Stomach (tissue), 4 donors: Measurements from ENCODE around the gene FAM72B.
"Not testable (repeated sequence)": the region's sequence is repeated elsewhere in the genome, so short reads cannot be mapped to it uniquely, and the experiment has no call there.

Experiments
- EP300 ChIP-seq: sonication (generic); formaldehyde crosslinking; IDR thresholded peaks from one replicate; pipeline ENCODE4 v1.6.1; 2017; ENCODE audit warnings: antibody characterized with exemption
- POLR2A ChIP-seq, 4 donors: fragments of 450-650 bp; IDR thresholded peaks; one replicate each; pipeline ENCODE4 v1.6.1; 2016; ENCODE audit warnings: antibody characterized with exemption in 4 of 4, control low read depth in 2 of 4, mild to moderate bottlenecking in 1 of 4, moderate library complexity in 1 of 4
- POLR2AphosphoS5 ChIP-seq, 3 donors: sonication (generic); formaldehyde crosslinking; IDR thresholded peaks; one replicate each; pipeline ENCODE4 v1.6.1; 2016; ENCODE audit warnings: antibody characterized with exemption in 3 of 3
- TF ChIP-seq, protein P1 (sequence below), 7 experiments: fragments of 450-650 bp in 4 of 7; fragments of 200-600 bp in 3 of 7; sonication (generic) in 3 of 7; IDR thresholded peaks; one replicate each; pipeline ENCODE4 v1.5.1; 2016 to 2019; ENCODE audit warnings: antibody characterized with exemption in 7 of 7, control low read depth in 2 of 7, mild to moderate bottlenecking in 1 of 7

DNA sequence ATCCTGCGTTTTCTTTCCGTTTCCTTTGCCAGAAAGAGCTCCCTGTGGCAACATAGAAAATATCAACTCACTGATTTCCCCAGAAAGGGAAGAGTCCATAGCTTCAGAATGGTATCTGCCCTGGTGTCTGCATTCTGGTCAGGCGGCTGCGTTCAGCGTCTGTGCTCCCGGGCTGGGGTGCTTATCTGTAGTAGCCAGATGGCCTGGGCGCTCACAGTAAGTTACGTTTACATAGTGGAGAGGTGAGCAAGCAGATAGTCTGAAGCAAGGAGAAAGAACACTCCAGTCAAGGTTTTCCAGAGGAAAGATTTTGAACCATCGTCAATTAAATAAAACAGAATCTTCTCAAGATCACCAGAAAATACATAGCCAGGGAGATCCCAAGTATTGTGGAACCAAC is 29.4 kb upstream of the FAM72B start:
- TF ChIP-seq EP300; POLR2A (IDR thresholded peaks at IDR 0.05); POLR2AphosphoS5 (IDR thresholded peaks at IDR 0.05): not testable (repeated sequence)
- TF ChIP-seq, protein P1, sequence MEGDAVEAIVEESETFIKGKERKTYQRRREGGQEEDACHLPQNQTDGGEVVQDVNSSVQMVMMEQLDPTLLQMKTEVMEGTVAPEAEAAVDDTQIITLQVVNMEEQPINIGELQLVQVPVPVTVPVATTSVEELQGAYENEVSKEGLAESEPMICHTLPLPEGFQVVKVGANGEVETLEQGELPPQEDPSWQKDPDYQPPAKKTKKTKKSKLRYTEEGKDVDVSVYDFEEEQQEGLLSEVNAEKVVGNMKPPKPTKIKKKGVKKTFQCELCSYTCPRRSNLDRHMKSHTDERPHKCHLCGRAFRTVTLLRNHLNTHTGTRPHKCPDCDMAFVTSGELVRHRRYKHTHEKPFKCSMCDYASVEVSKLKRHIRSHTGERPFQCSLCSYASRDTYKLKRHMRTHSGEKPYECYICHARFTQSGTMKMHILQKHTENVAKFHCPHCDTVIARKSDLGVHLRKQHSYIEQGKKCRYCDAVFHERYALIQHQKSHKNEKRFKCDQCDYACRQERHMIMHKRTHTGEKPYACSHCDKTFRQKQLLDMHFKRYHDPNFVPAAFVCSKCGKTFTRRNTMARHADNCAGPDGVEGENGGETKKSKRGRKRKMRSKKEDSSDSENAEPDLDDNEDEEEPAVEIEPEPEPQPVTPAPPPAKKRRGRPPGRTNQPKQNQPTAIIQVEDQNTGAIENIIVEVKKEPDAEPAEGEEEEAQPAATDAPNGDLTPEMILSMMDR (IDR thresholded peaks at IDR 0.05) = not testable (repeated sequence)
